GM21515 (cell line): ENCODE measurements around the gene CLDN12.

Source experiments
- ATAC-seq: cut with Tn5 transposase; IDR thresholded peaks from one replicate; pipeline ENCODE4 v1.9.1; 2021; ENCODE audit not compliant: unreplicated experiment

The CLDN12 gene

DNA sequence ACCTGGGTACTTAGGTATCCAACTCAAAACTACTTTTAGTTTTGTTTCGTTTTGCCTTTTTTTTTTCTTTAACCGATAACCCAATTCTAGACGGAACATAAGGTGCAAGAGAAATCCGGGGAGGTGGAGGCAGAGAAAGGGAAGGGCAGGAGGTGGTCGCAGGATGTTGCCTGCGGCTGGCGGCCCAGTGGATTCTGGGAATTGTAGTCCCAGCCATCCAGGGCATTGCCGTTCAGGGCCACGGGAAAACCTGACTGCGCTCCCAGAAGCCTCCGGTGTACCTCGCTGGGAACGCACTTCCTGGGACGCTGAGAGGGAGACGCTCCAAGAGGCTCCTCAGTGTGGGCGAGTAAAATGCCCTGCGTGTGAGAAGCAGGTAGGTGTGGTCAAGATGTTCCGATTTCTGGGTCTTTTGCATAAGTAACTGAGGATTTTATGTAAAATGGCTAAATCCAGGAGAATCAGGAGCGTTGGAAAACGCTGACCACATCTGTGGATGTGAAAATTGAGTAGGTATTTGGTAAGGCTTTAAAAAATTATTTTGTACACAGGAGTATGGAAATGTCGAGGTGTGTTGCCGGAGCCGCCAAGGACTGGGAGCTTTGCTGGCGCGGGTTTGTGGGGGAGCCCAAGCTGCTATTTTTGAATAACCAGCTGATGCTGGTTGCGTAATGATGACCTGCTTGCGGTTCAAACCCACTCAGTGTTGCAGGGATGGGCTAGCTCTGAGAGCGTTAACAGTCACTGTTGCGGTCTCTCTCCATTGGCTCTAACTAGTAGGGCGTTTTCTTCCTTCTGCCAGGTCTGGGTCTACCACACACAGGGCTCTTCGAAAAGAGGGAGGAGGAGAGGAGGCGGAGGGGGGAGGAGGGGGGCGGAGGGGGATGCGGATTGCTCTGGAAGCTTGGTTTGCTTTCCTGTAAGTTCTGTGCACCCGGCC is at the start of gene CLDN12:
Gene CLDN12 (plus strand): TSS at position 288 of the 940 bp plus-strand sequence. CDS start 9,216 bp downstream, outside the sequence.
- ATAC-seq, result peak; percentile 95

DNA sequence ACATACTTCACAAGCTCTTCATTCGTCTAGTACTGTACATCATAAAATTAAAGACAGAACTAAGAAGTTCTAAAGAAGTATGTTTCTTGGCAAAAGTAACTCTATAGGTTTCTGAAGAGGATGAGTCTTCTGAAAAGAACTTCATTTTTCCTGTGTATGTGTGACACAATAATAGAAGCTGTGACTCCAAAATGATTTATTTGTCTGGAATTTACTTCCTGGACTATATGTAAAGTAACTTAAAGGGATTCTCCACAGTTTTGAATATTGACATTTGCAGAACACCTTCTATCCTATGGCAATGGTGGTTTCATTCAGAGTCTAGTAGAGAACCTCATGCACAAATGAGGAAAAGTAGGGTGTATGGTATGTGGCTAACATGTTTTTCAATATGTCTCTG is 19.8 kb upstream of the CLDN12 start:
- ATAC-seq, result no peak

DNA sequence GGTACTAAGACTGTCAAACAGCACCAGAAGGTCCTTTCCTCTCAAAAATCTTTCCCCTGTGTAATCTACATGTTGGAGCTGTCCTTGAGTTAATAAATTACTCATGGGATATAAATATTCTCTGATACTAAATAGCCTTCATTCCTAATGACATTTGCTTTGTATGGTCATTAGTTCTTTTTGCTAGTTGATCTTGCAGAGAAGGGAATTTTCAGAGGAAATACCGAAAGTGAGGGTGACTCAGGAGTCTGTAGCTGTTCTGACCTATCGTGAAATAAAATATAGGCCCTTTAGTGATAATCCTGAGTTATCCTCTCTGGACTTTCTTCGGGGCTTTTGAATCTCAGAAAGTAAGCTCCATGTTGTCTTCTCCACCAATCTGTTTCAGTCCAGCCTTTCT is 19.4 kb upstream of the CLDN12 start:
- no peak for ATAC-seq

DNA sequence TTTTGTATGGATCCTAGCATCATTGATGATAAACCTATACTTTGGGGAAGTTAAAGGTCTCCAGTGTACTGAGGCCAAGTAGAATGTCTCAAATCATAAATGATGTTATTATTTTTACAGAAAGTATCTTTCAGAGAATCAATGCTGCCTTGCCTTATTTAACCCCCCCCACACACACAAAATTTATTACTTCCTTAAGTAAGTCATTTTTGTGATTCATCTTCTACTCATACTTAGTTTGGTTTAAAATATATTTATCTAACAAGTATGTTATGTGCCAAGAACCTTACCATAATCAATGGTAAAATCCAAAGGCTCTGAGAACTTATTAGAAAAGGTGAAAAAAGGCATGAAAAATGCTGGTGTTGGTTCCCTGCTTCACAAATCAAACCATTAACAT is 18.8 kb upstream of the CLDN12 start:
- no peak for ATAC-seq

DNA sequence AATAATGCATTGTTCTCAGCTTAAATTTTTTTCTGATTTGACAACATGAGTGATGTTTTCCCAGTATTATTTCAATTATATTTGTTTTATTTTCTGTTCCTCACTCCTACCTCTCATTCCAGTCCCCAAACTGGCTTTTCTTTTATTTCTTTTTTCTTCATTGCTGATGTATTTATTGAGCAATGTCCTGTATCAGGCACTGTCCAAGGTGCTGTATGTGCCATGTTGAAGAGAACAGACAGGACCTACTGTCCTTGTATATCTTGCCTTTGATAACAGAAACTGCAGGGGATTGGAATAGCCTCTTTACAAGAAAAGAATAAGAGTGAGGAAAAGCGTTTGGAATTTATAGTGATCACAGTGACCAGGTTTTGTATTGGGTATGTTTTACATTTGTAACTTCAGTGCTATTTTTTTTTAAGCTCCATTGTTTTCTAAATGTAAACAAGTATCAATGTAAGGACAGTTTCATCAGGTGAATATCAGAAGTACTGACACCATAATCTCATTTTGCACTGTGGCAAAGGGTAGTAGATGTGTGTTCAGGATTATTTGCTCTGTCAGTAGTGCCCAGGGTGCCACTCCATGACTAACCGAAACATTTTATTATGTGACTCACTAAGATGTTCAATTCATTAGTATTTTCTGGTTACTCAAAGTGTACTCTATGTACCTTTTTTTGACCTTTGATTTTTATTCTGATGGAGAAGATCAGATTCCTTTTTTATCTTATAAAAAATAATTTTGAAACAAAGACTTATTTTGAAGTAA is 15.6 kb upstream of the CLDN12 start:
- ATAC-seq, result no peak

DNA sequence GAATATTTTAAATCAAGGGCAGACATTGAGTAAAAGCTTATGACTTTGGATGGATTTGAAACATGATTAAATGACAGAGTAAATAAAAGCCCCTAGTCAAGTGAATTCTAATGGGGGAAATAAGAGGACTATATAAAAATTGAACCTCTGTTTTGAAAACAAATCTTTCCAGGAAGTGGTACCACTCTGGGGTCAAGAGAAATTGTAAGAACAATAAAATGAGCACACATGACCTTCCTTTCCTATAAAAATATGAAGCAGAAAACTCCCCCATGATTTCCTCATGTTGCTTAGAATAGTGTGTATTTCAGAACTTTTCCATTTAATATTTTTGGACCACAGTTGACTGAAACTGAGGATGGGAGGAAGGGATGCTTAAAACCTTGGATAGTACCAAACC is 12.3 kb upstream of the CLDN12 start:
- ATAC-seq, result no peak

DNA sequence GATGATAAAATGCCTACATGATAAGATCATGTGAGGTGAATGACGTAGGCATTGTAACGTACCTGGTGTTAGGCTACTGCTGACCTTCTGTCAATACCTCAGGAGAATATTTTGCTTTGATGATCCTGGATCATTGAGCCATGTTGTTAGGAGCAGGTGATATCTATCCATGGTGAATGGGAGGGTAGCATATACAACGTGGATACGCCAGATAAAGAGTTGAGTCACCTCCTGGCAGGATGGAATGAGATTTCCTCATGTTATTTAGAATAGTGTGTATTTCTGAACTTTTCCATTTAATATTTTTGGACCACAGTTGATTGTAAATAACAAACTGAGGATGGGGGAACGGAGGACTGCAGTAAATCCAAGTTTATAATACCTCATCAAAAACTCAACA is 11.8 kb upstream of the CLDN12 start:
- ATAC-seq, result no peak

DNA sequence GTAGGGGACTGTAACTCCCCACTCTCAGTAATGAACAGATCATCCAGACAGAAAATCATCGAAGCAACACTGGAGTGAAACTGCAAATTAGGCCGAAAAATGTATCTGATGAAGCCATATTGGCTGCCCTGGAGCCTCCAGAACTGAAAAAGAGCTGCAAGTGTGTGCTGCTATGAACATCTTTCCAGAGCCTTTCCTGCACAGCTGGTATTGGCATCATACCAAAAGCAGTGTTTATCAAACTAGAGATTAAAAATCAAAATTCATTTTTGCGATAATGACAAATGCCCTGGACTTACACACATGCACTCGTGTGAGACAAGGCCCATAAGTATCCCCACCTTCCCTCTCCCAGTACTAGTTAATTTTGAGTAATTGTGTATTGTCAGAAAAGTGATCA is 6.8 kb upstream of the CLDN12 start:
- no peak for ATAC-seq

DNA sequence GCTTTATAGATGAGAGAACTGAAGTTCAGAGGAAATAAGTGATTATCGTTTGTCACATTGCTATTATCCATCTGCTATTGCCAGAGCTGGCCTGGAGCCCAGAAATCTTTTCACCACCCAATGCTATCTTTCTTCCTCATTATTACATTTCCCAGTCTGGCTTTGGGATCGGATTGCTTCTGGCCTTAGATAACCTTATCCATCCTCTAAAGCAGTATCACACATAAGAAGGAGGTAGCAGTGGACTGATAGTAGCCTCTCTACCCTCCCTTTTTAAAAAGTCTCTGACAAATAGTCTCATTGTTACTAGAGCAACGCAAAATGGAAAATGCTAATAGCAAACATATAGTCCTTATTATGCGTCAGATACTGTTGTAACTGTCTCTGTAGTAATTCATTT is 1.3 kb upstream of the CLDN12 start:
- no peak for ATAC-seq

DNA sequence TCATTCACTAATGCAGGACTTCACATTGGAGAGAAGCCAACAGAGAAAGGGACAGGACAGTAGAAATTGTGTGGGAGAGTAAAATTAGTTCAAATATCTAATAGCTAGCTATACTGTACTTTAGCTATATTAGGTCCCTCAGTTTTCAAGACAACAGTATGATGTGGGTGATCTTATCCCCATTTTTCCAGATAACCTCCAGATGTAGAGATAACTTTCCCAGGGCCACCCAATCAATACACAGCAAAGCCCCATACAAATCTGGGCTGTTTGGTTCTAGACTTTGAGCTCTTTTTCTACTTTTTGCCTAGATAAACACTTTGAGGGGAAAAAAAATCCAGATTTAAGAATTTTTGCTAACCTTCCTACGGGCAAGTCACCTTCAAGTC is 482 bp upstream of the CLDN12 start:
- ATAC-seq, result no peak

DNA sequence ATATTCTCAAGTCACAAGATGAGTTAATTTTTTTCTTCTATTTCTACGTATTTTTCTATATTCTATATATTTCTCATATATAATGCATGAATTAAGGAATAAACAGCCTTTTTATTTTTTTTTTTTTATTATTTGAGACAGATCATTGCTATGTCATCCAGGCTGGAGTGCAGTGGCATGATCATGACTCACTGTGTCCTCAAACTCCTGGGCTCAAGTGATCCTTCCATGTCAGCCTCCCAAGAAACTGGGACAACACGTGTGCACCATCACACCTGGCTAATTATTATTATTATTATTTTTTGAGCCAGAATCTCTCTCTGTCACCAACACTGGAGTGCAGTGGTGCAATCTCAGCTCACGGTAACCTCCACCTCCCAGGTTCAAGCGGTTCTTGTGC is 1.5 kb downstream of the CLDN12 start:
- no peak for ATAC-seq

DNA sequence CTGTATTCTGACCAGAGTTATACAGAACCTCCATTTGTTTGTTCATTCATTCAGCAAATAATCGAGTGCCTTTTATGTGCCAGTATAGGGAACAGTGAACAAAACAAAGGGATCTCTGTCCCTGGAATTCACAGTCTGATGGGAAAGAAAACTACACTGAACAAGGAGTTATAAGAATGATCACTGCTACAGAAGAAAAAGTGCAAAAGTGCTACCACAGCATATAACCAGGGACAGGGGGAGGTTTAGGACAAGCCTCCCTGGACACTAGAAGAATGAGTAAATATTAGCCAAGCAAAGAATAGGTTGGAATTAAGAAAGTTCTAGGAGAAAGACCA is 4.2 kb downstream of the CLDN12 start:
- ATAC-seq, result no peak

DNA sequence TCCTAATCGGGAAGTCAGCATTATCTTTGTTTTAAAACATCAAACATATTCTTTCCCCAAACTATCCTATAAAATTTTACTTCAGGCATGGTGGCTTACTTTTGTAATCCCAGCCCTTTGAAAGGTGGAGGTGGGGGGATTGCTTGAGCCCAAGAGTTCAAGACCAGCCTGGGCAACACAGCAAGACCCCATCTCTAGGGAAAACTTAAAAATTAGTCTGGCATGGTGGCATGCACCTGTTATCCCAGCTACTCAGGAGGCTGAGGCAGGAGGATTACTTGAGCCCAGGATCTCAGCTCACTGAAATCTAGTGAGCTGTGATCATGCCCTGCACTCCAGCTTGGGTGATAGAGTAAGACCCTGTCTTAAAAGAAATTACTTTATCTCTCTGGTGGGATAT is 4.9 kb downstream of the CLDN12 start:
- ATAC-seq, result no peak

DNA sequence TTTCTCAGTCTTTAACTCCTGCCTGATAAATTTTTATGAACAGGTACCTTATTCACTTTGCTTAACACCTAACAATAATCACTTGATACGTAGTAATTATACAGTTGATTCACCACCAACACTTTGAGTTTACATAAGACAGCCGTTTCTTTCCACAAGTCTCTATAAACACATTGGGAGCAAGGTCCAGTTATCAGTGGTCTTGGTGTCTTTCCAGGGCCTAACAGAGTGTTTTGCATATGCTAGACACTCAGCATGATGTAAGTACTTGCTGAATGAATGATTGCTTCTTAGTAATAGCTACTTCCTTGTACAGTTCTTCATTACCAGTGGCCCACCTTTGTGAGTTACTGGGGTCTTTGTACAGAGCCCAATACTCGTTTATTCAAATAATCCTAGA is 6.4 kb downstream of the CLDN12 start:
- no peak for ATAC-seq

DNA sequence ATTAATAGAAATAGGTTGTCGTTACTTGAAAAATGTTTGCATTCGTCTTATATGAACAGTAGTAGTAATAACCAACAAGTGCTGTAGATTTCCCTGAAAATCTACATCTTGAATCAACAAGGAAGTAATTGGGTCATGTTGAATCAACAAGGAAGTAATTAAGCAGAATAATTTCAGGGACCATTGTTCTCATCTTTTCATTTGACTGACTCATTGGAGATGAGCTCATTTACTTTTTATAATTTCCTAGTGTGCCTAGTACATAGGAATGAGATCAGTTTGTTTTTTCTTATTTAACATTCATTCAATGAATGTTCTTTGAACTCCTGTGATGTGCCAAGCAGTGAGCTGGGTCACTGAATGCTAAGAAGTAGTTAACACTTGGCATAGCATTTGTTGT is 8.2 kb downstream of the CLDN12 start:
- ATAC-seq, result no peak

DNA sequence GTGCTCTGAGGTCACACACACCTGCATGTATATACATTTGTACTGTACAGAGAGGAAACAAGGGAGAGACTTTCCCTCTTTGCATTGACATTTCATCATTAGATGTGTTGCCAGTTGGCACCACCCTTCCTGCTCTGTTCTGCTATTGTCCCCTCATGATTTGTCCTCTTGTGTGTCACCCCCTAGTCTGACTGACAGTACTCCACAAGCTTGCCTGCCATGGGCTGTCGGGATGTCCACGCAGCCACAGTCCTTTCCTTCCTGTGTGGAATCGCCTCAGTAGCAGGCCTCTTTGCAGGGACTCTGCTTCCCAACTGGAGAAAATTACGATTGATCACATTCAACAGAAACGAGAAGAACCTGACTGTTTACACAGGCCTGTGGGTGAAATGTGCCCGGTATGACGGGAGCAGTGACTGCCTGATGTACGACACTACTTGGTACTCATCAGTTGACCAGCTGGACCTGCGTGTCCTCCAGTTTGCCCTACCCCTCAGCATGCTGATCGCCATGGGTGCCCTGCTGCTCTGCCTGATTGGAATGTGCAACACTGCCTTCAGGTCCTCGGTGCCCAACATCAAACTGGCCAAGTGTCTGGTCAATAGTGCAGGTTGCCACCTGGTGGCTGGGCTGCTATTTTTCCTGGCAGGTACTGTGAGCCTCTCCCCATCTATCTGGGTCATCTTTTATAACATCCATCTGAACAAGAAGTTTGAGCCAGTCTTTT is 9.4 kb downstream of the CLDN12 start:
- no peak for ATAC-seq

DNA sequence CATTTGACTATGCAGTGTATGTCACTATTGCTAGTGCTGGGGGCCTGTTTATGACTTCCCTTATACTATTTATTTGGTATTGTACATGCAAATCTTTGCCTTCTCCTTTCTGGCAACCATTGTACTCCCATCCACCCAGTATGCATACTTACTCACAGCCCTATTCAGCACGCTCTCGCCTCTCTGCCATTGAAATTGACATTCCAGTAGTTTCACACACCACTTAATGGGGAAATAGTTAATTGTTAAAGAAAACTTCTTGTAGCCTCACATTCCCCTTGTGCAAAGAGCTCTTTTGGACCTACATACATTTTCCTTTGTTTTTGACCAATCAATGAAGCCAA is 9.9 kb downstream of the CLDN12 start:
- ATAC-seq, result no peak

DNA sequence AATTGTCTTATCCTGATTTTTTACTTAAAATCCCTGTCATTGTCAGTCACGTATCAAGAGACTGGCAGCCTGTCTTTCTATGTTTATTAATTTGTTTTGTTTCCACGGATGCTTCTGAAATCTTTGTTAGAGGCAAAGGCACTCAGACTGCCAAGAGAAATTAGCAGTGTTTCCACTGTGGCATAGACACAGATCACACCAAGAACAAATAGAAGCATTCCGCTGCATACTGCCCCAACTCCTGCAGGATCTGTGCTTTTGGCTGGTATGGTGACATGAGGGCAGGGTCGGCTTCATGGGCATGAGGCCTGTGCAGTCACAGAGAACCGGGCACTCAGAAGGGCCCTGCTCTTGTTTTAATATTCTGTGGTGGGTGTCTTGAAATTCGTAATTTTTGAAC is 18.4 kb downstream of the CLDN12 start:
- no peak for ATAC-seq

DNA sequence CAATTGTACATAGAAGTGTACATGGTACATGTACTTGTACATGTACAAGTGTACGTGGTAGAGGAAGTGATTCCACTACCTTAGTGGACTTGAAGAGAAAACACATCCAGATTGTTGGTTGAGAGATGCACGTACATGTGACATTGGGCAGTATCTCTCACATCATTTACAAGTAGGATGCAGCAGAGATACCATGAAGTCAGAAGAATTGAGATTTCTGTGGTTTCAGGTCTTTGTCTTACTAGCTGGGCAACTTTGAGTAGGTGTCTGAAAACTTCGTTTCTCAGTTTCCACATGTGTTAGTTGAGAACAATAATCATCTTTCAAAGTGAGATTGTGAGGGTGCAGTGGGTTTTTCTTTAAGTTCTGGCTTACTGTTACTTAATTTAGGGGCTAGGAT is 21.5 kb downstream of the CLDN12 start:
- peak; percentile 95 for ATAC-seq

DNA sequence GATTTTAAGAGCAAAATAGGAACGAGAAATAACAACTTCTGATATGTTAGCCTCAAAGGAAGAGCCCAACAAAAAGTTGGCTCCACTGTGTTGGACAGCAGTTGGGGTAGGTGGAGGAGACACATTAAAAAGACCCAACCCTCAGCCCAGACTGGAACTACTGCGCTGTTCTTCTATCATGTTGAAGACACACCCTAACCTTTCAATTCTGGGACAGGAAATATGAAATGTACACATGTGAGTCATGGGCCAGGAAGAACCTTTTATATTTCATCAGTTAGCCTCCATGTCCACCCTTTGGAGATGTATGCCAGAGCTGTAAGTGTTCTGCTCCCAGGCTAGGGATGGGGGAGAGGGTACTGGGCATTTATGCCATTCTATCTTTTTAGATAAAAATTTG is 22.1 kb downstream of the CLDN12 start:
- no peak for ATAC-seq

DNA sequence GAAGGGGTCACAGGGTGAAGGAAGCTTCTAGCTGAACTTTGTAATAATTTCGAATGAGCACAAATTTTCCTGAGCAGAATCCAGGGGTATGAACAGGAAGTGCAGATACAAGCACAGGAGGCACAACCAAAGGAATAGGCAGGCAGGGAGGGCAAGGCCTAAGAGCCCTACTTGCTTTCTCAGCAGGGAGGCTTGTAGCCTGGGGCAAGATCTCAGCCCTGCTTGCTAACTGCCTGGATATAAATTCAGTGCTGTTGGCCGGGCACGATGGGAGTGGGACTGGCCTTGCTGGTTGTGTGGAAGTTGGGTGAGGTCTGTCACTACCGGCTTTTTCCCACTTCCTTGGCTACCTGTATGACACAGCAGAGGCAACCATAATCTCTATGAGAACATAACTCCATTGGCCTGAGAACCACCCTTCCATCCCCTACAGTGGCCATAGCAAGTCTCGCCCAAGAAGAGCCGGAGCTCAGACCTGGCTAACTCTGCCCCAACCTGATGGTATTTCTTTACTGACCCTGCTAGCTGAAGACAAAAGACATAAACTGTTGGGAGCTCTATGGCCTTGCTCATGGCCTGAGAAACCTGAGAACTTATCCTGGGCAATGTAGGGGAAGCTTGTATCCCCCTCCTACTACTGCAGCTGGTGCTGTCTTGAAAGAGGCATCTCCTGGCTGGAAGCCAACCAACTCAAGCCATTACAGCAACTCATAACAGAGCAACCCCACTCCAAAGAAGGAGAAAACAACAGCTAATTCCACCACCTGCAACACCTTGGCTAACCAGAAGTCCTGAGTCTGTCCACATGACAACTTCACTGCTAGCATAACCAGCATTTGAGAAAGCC is 27.6 kb downstream of the CLDN12 start:
- ATAC-seq, result no peak
